GM20000 (cell line): ENCODE data around the gene ARHGDIG.
"Not testable (repeated sequence)": the region's sequence is repeated elsewhere in the genome, so short reads cannot be mapped to it uniquely, and the experiment has no call there.

ENCODE experiments used
- DNase-seq: peaks from one replicate; pipeline ENCODE4 v3.0.0; 2012; ENCODE audit warnings: low spot score
- TF ChIP-seq, protein P1 (sequence below): IDR thresholded peaks from 2 replicates; pipeline ENCODE4 v1.5.1; 2012; ENCODE audit warnings: mild to moderate bottlenecking, control low read depth; ENCODE audit errors: extremely low read depth, missing control alignments

ARHGDIG gene

DNA sequence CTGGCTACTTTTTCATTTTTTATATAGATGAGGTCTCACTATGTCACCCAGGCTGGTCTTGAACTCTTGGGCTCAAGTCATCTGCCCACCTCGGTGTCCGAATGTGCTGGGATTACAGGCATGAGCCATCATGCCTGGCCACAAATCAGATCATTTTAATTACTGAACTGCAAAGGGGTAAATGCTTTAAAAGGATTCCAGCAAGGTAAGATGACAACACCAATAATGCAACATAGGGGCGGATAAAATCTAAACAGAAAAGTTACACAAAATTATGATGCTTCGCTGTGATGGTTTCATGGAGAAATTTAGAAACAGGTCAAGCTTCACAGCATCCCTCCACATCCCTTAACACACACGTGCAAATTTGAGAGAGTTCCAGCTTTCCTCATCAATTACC is 39.8 kb downstream of the ARHGDIG start:
- DNase-seq: no peak
- TF ChIP-seq, protein P1, sequence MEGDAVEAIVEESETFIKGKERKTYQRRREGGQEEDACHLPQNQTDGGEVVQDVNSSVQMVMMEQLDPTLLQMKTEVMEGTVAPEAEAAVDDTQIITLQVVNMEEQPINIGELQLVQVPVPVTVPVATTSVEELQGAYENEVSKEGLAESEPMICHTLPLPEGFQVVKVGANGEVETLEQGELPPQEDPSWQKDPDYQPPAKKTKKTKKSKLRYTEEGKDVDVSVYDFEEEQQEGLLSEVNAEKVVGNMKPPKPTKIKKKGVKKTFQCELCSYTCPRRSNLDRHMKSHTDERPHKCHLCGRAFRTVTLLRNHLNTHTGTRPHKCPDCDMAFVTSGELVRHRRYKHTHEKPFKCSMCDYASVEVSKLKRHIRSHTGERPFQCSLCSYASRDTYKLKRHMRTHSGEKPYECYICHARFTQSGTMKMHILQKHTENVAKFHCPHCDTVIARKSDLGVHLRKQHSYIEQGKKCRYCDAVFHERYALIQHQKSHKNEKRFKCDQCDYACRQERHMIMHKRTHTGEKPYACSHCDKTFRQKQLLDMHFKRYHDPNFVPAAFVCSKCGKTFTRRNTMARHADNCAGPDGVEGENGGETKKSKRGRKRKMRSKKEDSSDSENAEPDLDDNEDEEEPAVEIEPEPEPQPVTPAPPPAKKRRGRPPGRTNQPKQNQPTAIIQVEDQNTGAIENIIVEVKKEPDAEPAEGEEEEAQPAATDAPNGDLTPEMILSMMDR: no peak

DNA sequence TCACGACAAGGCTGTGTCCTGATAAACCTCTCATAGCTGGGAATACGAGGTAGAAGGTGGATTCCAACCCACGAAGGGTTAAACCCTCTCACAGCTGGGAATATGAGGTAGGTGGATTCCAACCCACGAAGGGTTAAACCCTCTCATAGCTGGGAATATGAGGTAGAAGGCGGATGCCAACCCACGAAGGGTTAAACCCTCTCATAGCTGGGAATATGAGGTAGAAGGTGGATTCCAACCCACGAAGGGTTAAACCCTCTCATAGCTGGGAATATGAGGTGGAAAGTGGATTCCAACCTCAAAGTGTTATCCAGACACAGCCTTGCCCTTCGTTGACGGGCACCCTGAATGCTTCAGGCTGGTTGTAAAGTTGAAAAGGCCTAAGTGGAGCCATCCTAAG is 41.1 kb downstream of the ARHGDIG start:
- TF ChIP-seq, protein P1: no peak
- DNase-seq: no peak

DNA sequence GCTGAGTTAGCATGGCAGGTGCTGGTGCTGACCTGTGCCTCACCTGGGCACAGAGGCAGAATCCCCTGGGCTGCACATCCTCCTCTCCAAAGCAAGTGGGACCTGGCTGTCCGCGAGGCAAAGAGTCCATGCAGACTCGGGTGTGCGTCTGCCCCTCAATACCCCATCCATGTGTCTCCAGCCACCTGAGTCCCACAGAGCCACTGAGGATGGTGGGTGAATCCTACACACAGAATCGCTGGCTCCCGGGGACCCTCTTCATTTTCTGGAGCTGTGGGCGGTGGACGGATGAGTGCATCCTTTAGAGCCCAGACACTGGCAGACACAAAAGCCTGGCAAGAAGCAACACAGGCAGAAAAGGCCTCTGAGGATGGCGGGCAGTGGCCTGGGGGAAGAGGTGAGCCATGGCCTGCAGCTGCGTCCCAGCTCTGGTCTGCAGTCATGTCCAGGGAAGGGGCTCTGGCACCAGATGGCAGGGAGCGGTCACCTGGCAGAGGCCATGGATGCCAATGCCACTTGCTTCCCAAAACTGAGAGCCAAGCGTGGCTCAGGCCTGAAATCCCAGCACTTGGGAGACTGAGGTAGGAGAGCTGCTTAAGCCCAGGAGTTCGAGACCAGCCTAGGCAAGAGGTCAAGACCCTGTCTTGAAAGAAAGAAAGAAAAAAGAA is 42.2 kb downstream of the ARHGDIG start:
- TF ChIP-seq, protein P1: no peak

DNA sequence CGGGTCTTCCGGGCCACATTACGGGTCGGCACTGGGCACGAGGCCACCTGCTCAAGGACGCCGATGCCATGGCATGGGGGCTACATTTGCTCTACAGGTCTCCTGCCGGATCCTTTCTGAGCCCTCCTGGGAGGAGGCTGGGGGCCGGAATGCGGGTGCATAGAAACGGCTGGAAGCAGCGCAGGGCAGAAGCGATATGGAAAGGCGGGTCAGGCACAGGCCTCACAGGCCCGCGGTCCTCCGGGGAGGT is 43.7 kb downstream of the ARHGDIG start:
- TF ChIP-seq, protein P1: no peak
- DNase-seq: no peak

More for the DNA sequence above, 42.2 kb downstream of the ARHGDIG start:
- DNase-seq: no peak

DNA sequence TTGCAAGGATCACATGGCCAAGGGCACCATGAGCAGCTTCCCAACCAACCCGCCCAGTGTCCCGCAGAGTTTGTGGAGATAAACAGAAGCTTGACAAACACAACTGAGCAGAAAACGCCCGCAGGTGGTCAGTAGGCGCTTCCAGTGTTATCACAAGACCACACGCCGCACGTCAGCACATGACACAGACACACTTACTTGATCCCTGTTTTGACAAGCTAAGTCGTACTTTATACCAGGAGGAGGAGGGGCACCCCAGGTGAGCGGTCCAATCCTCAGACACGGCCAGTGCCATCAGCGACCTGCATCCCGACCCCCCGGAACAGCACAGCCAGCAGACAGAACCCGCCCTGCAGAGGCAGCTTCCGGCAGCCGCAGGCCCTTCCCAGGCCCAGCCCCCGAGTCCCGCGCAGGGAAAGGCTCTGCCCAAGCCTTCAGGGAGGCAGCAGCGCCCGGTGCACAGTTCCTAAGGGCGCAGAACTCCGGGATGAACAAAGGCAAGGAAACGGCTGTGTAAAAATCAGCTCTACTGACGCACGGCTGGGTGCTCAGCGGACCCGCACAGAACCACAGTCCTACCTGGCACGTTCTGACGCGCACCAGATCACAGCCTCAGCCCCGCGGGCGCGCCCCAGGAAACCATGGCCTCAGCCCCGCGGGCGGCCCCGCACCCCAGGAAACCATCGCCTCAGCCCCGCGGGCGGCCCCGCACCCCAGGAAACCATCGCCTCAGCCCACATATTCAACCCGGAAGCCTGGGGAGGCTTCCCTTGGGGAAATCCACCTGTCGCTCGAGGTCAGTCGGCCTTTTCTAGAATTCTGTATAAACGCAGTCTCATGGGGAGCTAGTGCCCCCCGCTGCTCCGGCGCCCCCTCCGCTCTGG is 44.3 kb downstream of the ARHGDIG start:
- TF ChIP-seq, protein P1: no peak
- peak; percentile 79 for DNase-seq

DNA sequence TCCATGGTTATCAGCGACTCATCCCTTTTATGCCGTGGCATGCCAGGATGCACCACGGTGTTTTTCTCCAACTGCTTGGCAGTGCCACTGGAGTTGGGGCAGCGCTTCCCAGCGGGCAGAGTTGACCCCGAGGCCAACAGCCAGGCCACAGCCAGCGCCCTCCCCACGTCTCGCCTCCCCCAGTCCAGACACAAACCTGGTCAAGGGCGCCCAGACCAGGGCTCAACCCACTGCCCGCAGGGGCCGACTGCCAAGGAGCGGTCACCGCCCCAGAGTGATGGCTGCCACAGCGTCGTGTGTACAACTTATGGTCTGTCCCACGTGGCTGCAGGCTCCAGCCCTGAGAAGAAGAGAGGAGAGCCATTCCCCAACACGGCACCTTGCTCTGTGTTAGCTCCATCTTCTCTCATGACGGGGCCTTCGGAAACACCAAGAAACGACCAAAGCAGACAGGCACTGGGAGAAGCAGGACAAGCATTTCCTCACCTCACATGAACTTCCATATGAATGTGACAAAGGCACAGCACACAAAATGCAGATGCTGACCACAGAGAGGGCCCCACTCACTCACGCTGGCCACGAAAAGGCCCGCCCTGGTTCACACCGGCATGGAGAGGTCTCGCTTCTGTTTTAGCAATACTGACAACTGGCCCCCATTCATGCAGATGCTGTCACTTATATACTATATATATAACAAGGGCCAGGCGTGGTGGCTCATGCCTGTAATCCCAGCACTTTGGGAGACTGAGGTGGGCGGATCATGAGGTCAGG is 45.2 kb downstream of the ARHGDIG start:
- DNase-seq: no peak
- TF ChIP-seq, protein P1: no peak

DNA sequence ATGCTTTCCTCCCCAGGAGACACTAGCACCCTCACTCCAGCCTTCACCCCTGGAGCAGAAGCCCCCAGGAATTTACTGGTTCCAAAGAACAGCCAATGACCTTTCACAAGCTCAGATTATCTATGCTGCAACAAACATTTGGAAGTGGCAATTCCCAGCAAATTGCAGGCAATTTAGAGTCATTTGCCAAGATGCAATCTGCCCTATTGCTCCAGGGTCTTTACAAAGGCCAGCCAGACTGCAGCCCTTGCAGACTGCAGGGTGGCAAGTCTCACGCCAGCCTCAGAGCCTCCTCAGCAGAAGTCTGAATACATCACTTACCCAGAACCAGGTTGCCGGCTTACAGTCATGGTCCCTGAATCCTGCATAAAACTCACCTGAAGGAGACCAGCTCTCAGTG is 50.4 kb downstream of the ARHGDIG start:
- TF ChIP-seq, protein P1: no peak
- DNase-seq: no peak

DNA sequence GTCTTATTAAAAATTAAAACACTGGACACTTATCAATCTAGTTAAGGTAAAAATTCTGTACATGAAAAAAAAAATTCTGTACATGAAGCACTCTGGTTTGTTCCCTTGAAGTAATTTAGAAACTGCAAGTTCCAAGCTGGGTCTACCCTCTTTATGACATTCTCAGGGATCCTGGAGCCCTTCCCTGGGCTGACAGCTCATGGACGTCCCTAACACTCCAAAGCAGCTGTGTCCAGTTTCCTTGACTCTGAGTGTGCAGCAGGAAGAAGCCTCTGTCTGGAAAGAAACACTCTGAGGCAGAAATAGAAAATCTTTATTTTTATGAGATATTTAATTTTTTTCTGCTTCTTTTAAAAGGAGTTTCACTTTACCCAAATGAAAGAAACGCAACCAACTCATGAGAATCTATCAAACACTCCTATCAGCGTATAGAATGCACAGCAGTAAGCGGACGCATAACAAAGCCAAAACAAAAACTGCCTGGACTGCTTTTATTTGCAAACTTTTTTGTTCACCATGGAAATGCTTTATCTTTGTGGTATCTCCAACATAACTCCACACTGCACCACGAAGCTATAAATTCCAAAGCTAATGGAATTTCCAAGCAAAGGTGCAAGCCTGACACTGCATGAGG is 50.9 kb downstream of the ARHGDIG start:
- not testable (repeated sequence) for DNase-seq
